Neural progenitor cell (in vitro differentiated cells): Measurements from ENCODE around the gene NT5C1A.

Source experiments
- EZH2 ChIP-seq: fragments of 200-600 bp; sonication (generic); IDR thresholded peaks from 2 replicates; pipeline ENCODE4 v1.6.1; 2017; ENCODE audit warnings: antibody characterized with exemption, mild to moderate bottlenecking, moderate library complexity
- TF ChIP-seq, protein P1 (sequence below): fragments of 200-600 bp; sonication (generic); IDR thresholded peaks from 2 replicates; pipeline ENCODE4 v1.5.1; 2017; ENCODE audit warnings: antibody characterized with exemption, mild to moderate bottlenecking

DNA sequence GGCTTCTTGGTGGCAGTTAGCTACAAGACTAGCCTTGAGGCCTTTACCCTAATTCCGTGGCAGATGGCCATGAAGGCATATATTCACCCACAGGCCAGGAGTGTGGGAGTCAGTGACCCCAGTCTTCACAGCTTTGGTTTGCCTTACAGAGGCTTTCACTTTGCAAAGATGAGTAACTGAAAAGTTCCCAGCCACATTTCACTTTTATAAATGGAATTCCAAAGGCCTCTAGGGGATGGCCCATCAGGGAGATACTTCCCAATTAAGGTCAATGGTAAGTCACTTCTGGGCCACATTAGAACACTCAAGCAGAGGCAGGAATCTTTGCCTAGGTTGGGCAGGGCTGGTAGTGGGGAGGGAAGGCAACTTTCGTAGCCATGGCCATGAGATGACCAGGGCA lies 19.4 kb downstream of the NT5C1A start:
- TF ChIP-seq, protein P1, sequence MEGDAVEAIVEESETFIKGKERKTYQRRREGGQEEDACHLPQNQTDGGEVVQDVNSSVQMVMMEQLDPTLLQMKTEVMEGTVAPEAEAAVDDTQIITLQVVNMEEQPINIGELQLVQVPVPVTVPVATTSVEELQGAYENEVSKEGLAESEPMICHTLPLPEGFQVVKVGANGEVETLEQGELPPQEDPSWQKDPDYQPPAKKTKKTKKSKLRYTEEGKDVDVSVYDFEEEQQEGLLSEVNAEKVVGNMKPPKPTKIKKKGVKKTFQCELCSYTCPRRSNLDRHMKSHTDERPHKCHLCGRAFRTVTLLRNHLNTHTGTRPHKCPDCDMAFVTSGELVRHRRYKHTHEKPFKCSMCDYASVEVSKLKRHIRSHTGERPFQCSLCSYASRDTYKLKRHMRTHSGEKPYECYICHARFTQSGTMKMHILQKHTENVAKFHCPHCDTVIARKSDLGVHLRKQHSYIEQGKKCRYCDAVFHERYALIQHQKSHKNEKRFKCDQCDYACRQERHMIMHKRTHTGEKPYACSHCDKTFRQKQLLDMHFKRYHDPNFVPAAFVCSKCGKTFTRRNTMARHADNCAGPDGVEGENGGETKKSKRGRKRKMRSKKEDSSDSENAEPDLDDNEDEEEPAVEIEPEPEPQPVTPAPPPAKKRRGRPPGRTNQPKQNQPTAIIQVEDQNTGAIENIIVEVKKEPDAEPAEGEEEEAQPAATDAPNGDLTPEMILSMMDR: no peak
- TF ChIP-seq EZH2: no peak
